Fibroblast of skin of right biceps (primary cell): ENCODE results near the gene HIVEP3.

Source experiments
- DNase-seq: peaks from one replicate; pipeline ENCODE4 v3.0.0-alpha.2; 2013

Gene HIVEP3

DNA sequence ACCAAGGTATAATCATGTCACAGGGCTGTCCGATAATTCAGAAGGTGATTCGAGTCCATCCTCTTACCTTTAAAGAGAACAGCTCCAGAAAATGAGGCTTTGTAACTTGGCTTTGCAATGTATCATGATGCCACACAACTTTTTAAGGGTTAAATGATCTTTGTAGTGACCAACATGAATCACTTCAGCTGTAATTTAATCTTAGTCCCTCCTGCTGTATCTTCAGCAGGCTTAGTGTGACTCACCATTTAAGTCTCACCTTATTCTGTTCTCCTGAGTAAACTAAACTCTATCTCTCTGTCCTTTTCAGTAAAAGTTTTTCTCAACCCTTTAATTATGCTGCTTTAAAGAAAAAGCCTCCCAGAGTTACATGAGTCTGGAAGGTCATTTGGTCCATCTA is 1.9 kb upstream of the HIVEP3 start:
- DNase-seq: peak; percentile 64

DNA sequence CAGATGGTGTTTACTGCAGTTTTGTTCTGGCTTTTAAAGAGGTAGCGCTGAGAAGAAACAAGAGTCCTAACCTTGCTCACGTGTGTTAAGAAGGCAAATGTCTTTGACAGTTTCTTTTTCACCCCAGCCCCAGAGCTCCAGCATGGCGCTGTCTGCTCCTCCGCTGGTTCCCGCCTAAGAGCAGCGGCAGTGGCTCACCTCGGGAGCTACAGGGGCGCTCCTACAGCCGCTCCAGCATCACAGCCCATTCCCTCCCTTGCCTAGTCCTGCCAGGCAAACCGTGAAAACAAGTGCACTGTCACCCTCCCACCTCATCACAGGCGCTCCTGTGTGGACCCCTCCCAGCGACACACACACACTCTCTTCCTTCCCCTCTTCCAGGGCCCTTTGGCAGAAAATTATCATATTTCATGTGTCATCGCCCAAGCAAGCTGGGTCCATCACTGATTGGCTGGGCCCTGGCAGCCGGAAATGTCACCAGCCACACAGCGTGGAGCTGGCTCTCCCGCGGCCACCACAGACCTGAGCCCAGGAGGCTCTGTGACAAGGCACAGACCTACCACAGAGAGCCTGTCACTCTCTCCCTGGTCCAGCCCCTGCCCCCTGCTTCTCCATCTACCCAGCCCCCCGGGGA is 1.2 kb upstream of the HIVEP3 start:
- DNase-seq: peak; percentile 70

DNA sequence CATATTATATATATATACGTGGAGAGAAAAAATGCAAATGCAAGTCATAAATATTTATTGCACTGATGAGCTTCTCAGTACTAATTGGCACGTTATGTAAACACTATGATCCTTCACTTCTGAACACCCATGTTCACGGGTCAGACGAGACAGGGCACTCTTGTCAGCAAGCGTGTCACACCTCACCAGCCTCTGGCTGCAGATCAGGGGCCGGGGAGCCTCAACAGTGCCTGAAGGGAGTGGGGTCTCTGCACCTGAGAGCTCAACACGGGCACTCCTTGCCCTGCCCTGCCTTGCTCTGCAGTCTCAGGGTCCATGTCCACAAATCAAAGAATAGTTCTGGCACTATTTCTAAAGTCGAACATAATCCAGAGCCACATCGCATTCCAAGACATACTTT is 409 bp upstream of the HIVEP3 start:
- DNase-seq: no peak

DNA sequence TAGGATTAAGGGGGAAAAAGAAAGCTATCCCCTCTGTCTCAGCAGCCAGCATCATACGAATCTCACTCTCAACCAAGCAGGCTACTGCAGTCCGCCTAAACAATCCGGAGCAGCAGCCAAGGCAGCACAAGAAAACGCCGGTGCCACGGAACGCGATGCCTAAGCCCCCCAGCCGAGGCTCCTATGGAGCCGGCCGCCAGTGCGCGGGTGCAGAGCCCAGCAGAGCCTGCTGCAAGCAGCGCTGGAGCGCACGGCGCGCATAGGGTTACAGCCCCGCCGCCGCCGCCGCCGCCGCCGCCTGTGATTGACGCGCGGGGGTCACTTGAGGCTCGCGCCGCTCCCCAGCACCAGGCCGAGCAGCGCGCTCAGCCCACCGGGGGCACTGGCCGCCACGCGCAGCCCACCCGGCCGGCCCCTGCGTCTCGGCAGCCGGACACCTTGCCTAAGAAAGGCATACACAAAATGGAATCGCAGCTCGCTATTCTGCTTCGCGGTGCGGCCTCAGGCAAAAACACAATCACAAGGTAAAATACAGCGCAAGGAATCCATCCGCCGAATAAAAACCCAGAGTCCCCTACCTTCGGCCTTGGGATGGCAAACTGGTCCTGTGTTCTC is 780 bp downstream of the HIVEP3 start:
- peak; percentile 56 for DNase-seq

DNA sequence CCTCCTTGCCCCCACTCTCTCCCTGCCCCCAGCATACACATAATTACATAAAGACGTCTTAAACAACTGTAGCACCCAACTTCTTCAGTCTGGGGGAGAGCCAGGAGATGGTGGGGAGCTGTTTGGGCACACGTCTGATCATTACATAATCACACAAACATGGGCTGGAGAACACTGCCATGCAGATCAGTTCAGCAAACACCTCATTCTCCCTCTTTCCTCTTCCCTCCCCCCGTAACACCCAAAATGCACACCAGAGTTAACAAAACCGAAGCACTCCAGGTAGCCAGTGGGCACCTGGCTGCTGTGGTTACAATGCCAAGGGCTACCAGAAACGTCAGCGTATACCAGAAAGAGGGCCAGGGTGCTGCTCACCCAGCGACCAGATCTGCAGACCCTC is 1.6 kb downstream of the HIVEP3 start:
- no peak for DNase-seq

DNA sequence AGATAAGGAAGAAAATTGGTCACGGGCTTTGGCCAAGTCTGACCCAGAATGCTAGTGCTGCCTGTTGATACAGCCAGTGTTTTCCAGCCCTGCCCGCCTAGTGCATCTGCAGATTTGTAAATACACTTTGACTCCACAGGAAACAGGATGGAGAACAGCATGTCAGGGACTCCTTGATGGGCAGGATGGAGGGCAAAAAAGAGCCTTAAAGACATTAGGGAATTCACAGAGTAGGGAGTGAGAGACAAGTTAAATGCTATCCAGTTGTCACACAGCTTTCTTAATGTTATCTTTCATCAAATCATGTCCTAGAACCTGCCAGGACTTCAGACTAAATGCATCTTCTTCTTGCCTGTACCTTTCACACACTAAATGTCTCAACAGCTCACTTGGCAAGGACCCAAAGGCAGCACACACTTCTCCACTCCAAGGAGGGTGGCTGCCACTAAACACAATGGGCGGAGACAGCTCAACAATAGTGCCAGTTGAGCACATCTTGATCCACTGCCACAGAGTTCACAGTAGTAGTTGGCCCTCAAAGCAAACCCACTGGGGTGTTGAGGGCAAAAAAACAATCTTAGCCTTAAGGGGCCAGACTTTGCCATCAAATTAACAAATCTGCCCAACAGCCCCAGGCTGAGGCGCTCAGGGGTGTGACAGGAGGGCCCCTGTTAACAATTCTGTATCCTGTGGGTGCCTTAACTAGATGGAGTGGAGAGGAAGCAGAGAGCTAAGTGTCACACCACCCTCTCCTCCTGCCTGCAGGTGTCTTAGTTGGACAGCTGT is 2.7 kb downstream of the HIVEP3 start:
- peak; percentile 17 for DNase-seq

DNA sequence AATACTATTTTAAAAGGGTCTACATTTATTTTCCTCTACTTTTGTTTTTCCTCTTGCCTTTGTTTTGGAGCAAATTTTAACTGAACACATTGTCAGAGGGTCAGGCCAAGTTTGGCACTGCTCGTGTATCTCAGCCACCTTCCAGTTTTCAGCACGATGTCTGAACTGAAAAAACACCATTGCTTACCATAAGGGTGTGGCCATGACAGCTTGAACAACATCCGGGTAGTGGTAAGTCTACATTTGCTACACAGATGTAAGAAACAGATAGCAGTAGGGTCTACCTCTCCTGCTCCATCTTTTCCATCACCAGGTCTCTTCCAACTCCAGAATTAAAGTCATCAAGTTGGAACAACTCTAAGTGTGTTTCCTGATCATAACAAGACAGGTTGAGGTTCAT is 4.2 kb downstream of the HIVEP3 start:
- no peak for DNase-seq

DNA sequence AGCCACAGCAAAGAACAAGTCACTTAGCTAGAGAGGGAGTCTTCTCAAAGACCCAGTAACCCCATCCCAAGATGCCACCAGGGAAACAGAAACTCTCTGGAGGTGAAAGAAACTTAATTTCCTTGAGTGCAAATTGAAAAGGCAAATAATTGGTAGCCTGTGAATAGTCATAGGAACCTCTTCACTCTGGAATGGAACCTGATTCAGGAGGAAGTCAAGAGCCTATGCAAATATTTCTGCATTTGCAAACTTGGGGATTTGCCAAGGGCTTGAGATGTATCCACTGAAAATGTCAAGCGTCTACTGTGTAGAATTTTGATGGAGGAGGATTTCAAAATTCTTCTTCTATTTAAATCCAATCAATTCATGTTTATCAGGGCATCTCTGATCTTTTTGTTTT is 5.7 kb downstream of the HIVEP3 start:
- DNase-seq: peak; percentile 37

DNA sequence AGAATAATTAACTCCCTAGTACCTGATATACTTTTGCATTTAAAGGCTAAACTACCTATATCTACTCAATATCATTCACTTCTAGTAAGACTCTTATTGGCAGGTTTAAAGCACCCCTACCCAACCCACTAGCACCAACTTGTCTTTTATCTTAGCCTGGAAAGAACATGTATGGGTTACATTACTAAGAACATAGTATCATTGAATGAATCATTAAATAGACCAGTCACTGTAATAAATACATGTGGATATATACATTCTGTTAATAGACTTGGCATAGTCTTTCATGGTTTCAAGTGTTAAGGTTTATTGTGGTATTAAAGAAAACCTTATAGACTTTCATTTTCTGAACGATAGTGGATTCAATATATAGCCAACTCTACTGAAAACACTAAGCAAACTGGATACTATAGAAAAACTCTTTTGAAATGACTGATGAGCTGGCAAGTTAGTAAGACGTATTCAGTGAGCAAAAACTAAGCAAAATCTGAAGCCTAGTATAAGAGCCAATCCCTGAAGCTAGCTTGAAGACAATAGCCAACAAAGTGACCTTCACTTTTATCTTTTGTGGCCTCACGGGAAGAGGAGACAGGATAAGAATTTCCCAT is 10.3 kb downstream of the HIVEP3 start:
- no peak for DNase-seq

DNA sequence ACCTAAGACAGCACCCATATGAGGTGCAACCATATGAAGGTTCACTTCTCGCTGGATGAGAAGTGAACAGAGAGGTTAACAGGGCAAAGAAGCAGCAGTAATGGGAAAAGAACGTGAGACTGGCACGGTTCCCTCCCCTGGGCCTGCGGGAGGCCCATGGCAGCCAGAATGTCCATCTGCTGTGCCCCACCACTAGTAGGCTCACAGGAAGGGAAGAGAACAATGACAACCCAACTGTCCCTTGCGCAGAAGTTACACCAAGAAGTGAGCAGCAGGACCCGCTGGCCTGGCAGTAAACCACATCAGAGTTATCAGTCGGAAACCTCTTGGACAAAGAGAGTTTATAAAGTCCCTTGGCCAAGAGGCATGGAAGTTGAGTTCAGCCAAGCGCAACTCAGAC is 11.3 kb downstream of the HIVEP3 start:
- DNase-seq: no peak

DNA sequence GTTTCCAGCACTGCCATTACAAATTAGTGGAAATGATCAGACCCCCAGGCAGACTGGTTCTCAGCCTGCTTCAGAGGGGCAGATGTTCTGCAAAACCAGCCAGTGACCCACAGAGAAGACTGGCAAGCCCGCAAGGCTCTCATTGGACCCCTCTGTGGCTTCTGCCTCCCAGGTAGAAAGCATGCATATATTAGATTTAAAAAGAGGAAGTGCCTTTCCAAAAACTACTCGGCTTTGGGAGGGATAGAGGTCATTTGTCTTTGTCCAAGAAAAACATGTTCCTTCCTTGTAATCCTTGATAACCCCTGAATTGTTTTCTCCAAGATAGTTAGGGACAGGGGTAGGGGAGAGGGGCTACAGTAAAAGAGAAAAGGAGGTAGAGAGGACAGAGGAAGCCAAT is 11.8 kb downstream of the HIVEP3 start:
- DNase-seq: no peak

DNA sequence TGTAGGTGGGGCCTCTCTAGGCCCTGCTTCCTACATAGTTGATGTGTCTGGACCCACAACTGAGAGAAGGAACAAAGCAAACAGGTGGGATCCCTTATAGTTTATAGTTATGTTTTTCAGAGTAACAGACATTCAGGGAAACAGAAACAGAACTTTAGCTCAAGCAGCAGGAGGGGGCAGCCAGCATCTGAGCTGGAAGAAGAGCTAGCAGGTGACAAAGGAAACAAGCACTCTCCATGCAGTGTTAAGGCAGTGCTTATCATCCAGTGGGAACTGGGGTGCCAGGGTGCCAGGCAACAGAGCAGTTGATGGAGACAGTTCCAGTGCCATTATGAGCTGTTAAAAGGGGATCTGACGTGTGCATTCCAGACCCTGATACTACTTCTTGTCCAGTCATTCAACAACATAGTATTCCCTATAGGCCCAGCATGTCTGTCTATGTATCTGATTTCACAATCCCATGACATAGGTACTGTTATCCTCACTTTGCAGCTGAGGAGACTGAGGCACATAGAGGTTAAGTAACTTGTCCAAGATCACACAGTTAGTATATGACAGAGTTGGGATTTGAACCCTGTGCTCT is 13.5 kb downstream of the HIVEP3 start:
- DNase-seq: peak; percentile 14

DNA sequence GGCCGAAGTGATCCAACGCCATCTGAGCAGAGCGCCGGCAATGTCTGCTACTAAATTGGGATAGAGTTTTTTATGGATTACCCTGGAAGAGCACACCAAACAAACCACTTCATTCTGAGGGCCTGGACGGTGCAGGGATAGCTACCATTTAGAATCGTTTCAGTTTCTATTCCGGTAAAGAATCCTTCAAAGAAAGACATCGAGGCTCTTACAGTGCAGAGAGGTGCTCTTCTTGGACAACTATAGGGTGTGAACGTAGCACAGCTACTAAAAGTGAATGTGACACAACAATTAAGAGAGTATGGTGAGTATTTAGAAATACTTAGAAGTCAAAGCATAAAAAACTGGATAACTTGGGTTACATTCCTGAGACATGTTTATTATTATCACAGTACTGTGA is 16.1 kb downstream of the HIVEP3 start:
- DNase-seq: no peak

DNA sequence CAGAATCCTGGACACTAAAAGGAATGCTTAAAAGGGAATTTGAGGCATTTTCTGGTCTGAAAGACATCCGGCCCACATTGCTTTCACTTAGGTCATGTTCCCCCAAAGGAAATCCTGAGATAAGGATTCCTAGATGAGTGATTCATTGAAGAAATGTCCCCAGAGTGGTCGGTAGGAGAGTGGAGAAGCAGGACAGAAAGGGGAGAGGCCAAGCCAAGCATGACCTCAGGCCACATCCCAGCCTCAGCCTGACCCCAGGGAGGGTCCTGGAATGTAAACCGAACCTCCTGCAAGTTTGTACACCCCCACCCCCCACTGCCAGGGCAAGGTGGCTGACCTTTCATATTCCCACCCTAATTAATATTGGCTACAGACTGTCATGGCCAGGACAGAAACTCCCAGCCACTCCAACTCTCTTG is 16.6 kb downstream of the HIVEP3 start:
- DNase-seq: peak; percentile 95

DNA sequence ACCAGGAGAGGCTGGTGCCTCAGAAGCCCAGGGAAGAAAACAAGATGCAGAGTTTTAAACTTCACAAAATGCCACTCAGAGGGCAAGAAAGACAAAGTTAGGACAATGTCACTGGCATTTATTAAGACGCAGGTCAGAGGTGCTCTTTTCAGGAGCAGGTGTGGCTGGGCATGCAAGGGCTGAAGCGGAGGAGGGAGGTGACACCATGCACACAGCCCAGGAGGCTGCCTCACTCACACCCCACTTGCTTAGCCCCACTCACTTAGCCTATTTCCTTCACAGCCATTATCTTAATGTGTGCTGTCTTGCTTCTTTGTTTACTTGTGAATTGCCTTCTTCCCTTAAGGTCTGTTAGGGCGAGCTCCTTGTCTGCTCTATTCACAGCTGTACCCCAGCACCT is 17.2 kb downstream of the HIVEP3 start:
- no peak for DNase-seq

DNA sequence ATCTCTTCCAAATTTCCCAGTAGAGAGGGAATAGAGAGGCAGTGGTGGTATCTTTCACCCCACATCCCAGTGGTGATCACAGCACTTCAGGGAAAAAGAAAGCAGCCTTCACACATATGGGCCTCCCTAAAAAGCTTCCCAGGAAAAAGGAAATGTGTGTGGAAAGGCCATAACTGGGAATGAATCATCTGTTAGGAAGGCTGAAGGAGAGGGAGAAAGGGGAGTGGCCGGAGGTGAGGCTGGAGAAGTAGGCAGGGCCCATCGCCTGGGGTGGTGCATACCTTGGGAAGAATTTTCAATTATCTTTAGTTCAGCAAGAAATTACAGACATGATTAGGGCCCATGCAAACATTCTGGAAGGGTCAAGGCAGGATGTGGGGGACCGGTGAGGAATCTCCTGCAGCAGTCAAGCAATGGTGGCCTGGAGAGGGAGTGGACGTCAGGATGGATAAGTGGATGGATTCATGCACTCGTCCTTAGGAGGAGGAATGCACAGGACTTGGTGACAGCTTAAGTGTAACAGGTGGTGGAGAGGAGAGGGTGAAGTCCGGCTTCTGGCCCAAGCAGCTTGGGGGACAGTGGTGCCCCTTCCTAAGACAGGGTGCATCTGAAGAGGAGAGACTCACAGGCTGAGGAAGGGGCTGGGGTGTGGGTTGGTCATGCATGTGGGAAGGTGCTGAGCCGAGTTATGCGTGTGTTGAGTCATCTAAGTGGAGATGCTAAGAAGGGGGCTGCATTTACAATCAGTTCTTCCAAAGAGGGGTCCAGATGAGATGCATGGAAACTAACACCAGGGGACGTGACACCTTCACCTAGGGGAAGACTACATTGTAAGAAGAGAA is 17.9 kb downstream of the HIVEP3 start:
- peak; percentile 90 for DNase-seq

DNA sequence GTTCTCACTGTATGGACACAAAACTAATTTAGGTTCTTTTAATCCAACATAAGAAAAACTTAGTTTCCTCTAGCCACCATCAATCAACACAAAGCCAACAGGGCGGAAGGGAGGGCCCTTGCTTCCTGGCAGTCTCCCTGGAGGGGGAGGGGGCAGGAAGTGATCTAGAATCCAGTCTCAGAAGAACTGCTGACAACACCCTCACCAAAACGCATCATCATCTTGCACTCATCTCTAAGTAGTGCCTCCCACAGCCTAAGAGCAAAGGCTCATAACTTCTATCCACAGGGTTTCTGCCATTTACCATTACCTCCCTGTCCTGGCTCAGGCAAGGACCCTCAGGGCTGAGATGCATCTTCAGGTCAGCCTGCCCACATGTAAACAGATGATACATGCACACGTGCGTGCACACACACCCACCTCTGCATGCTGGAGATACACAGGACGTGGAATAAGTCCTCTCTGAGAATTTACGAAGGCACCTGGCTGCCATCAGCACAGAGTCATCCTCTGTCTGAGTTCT is 20.5 kb downstream of the HIVEP3 start:
- DNase-seq: peak; percentile 91

DNA sequence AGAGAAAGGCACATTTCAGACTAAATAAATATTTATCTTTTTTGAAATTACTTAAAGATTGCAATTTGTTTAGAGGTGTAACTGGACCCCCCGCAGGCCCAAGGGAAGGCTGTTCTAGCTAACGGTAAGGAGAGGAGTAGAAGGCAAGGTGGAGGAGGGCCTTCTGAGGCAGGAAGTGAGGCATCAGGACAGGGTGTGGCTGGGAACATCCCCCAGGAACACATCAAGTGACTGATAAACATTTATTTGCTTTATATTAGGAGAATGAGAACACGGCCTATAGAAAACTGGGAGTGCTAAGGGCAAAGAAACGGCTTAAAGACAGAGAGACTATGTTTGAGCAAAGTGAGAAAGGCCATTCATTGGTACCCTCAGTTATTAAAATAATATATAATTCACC is 23.2 kb downstream of the HIVEP3 start:
- peak; percentile 11 for DNase-seq

DNA sequence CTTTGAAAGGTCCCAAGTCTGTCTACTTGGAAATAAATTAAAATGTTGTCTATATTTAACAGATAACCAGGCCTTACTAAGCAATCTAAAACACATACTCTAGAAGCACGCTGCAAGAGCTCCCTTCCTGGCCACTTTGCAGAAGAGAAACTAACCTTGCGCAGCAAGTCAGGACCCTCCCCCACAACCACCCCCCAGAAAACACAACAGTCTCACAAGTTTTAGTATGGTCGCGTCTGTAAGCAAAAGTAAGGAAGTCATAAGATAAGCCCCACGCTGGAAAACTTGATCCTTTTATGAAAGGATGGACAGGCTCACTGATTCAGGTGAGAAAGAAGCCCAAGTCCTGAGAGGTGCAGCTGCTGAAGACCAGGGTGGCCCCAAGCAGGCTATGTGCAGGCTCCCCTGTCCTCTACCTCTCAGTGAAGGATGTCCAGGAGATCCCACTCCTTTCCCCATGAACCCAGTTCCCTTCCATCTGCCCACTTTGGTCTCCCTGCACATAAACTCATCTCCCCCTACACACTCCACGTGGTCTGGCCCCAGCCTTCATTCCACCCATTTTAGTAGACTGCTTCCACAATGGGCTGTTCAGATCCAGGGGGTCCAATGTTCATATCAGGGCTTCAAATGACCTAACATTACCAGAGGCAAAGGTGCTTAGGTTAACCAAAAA is 23.8 kb downstream of the HIVEP3 start:
- DNase-seq: no peak

DNA sequence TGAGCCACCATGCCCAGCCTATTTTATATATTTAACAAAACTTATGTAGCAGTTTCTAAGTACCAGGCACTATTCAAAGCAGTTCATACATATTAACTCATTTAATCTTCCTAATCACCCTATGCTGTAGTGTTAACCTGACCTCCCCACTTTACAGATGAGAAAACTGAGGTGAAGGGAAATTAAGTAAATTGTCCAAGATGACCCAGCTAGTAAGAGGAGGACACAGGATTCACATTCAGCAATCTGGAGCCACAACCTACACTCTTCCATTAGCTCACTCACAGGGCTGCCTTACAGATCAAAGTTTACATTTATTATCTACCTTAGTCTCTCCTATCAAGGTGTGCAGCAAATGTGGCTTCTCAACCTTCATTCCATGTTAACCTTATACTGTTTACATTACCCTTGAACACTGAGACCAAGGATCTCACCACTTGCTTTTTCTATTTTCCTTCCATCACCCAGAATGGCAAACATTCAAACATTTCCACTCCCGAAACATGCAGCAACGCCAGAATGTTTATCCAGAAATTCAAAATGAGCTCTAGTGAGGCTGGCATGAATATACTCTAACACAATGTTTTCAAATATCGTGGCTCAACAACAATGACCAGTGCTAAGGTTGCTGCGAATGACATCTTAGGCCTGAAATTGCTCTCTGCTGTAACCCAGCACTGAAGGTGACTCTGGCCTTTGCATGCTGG is 24.5 kb downstream of the HIVEP3 start:
- DNase-seq: no peak

DNA sequence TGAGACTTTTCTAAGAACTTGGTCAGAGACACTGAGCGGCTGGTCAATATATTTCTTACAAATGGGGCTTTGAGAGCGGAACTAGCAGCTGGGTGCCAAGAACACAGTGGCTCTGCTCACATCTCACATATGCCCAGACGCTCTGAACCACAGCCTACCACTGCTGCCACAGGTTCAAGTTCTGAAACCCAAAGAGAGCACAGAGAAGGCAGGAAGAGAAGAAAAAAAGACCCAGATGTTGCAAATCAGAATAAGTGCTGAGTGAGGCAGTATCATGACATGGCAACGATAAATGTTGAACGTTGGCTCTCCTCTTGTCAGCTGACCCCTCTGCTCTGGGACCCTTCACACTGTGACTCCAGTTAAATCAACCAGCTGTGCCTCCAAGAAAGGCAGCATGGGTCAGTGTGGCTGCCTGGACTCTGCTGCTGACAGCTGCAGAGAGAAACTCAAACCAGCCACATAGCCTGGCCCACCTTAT is 26.4 kb downstream of the HIVEP3 start:
- no peak for DNase-seq
